Esophagus mucosa (tissue), 1 donor: ENCODE measurements around the gene MICAL2. TPM values are rescaled to one million over a fixed set of nuclear protein-coding genes. Genes with fewer than 3 reads are reported as not detected.

ENCODE experiments used
- ATAC-seq: fragments of 200-7000 bp; cut with Tn5 transposase; one replicate; pipeline ENCODE4 v1.9.1; 2020
- total RNA-seq: library from RNA; stranded (reverse); gene quantifications from one replicate; pipeline ENCODE4 v1.2.4, GENCODE V29; 2023
- donor health status: DM: yes; HTN: yes; CAD: no.

MICAL2 gene
- total RNA-seq: 15.5 TPM

GRCh38 chr11:12110201-12110713 lies at the start of gene MICAL2:
Gene MICAL2 (plus strand): TSS chr11:12110590. CDS start chr11:12162156, 51,566 bp downstream.
- ATAC-seq: peak; percentile 98

- ATAC-seq: no peak
Measured at GRCh38 chr11:12061851-12062560, 48.4 kb upstream of the MICAL2 start.

GRCh38 chr11:12063251-12063650 lies 47.1 kb upstream of the MICAL2 start:
- ATAC-seq: no peak

- no peak for ATAC-seq
Measured at GRCh38 chr11:12064136-12064953, 46.0 kb upstream of the MICAL2 start.

GRCh38 chr11:12064954-12065280 lies 45.5 kb upstream of the MICAL2 start:
- no peak for ATAC-seq

GRCh38 chr11:12066056-12066798 lies 44.2 kb upstream of the MICAL2 start:
- ATAC-seq: peak; percentile 94

GRCh38 chr11:12066799-12067508 lies 43.4 kb upstream of the MICAL2 start:
- peak; percentile 69 for ATAC-seq

- no peak for ATAC-seq
Measured at GRCh38 chr11:12067796-12068357, 42.5 kb upstream of the MICAL2 start.

GRCh38 chr11:12069066-12069676 lies 41.2 kb upstream of the MICAL2 start:
- no peak for ATAC-seq

GRCh38 chr11:12070446-12071267 lies 39.7 kb upstream of the MICAL2 start:
- ATAC-seq: no peak

- no peak for ATAC-seq
Measured at GRCh38 chr11:12071574-12071973, 38.8 kb upstream of the MICAL2 start.

GRCh38 chr11:12073436-12073835 lies 37.0 kb upstream of the MICAL2 start:
- no peak for ATAC-seq

- ATAC-seq: no peak
Measured at GRCh38 chr11:12073886-12074285, 36.5 kb upstream of the MICAL2 start.

GRCh38 chr11:12074529-12075195 lies 35.7 kb upstream of the MICAL2 start:
- ATAC-seq: no peak

- no peak for ATAC-seq
Measured at GRCh38 chr11:12075291-12075690, 35.1 kb upstream of the MICAL2 start.

- ATAC-seq: peak; percentile 54
Measured at GRCh38 chr11:12075822-12076821, 34.3 kb upstream of the MICAL2 start.

GRCh38 chr11:12076840-12077534 lies 33.4 kb upstream of the MICAL2 start:
- ATAC-seq: no peak
